ENCODE data around the gene ABCC4. TPM values are rescaled to one million over a fixed set of nuclear protein-coding genes. Genes with fewer than 3 reads are reported as not detected.
"Not testable (repeated sequence)": the region's sequence is repeated elsewhere in the genome, so short reads cannot be mapped to it uniquely, and the experiment has no call there.

Gene ABCC4
- total RNA-seq, 2 experiments from 2014 or later: 9.6 to 11.8 TPM

DNA sequence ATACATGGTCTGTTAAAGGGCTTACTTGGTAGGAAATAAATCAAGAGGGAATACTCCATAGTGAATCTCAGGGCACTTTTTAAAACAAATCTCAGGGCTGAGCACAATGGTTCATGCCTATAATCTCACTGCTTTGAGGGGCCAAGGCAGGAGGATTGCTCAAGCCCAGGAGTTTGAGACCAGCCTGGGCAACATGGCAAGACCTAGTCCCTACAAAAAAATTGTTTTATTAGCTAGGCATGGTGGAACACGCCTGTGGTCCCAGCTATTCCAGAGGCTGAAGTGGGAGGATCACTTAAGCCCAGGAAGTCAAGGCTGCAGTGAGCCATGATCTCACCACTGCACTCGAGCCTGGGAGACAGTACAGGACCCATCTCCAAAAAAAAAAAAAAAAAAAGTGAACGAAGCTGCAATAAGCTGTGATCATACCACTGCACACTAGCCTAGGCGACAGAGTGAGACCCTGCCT, 25.2 kb downstream of the ABCC4 start:
- peaks cover 8% of the 10 kb centered on the region for H3K36me3 Mint-ChIP-seq (ENCODE audit: low read depth)
- POLR2A ChIA-PET: no interaction called here

DNA sequence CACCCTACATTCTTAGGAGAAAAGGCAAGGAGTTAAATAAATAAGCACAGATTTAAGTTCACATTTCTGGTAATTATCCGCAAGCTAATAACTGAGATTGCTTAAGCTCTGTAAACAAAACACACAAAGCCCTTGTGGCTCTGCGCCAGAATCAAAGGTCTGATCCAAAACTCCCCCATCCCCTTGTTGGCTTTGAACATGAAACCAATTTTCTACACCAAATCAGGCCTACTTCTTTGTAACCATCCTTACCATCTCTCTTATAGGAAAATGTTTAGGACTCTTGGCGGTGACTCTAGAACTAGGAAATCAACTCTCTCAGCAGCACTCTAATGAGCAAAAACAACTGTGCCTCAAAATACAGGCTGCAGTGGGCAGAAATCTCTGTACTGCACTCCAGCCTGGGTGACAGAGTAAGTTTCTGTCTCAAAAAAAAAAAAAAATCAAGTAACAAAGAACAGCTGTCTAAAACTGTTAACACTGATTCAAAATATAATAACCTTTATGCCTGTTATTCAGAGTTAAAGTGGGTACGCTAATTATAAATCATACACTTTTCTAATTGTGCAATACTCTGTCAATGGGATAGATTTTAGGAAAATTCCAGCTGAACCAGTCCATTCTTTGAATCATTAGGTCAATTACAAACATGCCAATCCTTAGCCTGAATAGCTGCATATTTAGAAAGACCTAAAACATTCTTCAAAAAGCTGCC, 25.8 kb downstream of the ABCC4 start:
- H3K9me3 Mint-ChIP-seq: peaks cover 2% of the 10 kb centered on the region
- TF ChIP-seq CTCF (IDR thresholded peaks at IDR 0.05): no peak
- no peak for ATAC-seq
- DNase-seq: no peak
- intact Hi-C loops (cut with micrococcal nuclease): no loop called here
- H3K27ac Mint-ChIP-seq: no peak overlapping the region
- peaks cover 8% of the 10 kb centered on the region for H3K36me3 Mint-ChIP-seq (ENCODE audit: low read depth)
- H3K4me1 Mint-ChIP-seq (ENCODE audit: low read depth): peaks cover 2% of the 10 kb centered on the region
- CTCF ChIA-PET: interaction anchor here (1.9 kb wide), 1 partner anchor 129 kb away, joined by 7 read pairs; no protein-coding TSS in a partner anchor
- H3K27me3 Mint-ChIP-seq: no peaks in the 10 kb centered on the region
- POLR2A ChIA-PET: no interaction called here
- H3K4me3 Mint-ChIP-seq: no peak overlapping the region

More for the DNA sequence above, 25.2 kb downstream of the ABCC4 start:
- ATAC-seq (no peak), DNase-seq (no peak)
- Mint-ChIP-seq H3K4me3 (no peak overlapping the region), H3K27ac (no peak overlapping the region), H3K4me1 (ENCODE audit: low read depth) (peaks cover 4% of the 10 kb centered on the region), H3K27me3 (no peaks in the 10 kb centered on the region), H3K9me3 (peaks cover 2% of the 10 kb centered on the region)
- intact Hi-C loops (cut with micrococcal nuclease): no loop called here
- CTCF ChIA-PET: interaction anchor here (1.9 kb wide), 1 partner anchor 128 kb away, joined by 7 read pairs; no protein-coding TSS in a partner anchor
- no peak for TF ChIP-seq CTCF (IDR thresholded peaks at IDR 0.05)

GRCh38 chr13:95273592-95274132, 27.6 kb downstream of the ABCC4 start:
- not testable (repeated sequence) for H3K27ac Mint-ChIP-seq, H3K4me3 Mint-ChIP-seq

DNA sequence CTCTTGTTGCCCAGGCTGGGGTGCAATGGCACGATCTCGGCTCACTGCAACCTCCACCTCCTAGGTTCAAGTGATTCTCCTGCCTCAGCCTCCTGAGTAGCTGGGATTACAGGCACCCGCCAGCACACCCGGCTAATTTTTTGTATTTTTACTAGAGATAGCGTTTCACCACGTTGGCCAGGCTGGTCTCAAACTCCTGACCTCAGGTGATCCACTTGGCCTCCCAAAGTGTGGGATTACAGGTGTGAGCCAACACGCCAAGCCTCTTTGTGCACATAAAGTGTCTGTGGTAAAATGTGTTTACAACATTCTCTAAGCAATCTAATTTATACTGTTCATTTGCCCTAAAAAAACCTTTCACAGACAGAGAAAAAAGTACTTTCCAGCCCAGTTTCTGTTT, 29.2 kb downstream of the ABCC4 start:
- H3K27ac Mint-ChIP-seq; POLR2A ChIA-PET; H3K27me3 Mint-ChIP-seq; intact Hi-C loops (cut with micrococcal nuclease); ATAC-seq; DNase-seq; H3K9me3 Mint-ChIP-seq; H3K4me3 Mint-ChIP-seq; H3K4me1 Mint-ChIP-seq (ENCODE audit: low read depth): not testable (repeated sequence)
- H3K36me3 Mint-ChIP-seq (ENCODE audit: low read depth): peaks cover 20% of the 10 kb centered on the region
- CTCF ChIA-PET: interaction anchor here (1.0 kb wide), 1 partner anchor 80 kb away, joined by 3 read pairs; no protein-coding TSS in a partner anchor

More at GRCh38 chr13:95273592-95274132, 27.6 kb downstream of the ABCC4 start:
- intact Hi-C loops (cut with micrococcal nuclease); ATAC-seq; CTCF ChIA-PET; H3K27me3 Mint-ChIP-seq; H3K4me1 Mint-ChIP-seq (ENCODE audit: low read depth); H3K36me3 Mint-ChIP-seq (ENCODE audit: low read depth); DNase-seq; POLR2A ChIA-PET; H3K9me3 Mint-ChIP-seq: not testable (repeated sequence)

DNA sequence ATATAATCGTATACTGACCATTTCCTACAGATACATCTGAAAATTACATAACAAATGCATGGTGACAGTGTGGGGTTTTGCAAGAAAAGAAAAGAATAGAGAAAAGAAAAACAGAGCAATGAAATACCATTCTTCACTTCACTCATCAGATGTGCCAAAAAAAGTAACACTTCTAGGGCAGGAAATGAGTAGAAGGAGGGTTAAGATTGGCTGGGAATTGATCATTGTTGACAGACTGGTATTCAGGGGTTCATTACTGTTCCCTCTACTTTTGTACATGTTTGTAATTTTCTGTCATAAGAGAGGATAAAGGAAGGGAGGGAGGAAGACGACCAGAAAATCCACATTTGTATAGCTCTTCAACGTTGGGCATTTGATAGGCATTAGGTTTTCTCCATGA, 31.5 kb downstream of the ABCC4 start:
- CTCF ChIA-PET: no interaction called here
- POLR2A ChIA-PET: no interaction called here
- Mint-ChIP-seq H3K4me1 (ENCODE audit: low read depth) (peaks cover 6% of the 10 kb centered on the region), H3K9me3 (peaks cover 5% of the 10 kb centered on the region), H3K4me3 (no peak overlapping the region), H3K27me3 (no peaks in the 10 kb centered on the region), H3K36me3 (ENCODE audit: low read depth) (peaks cover 34% of the 10 kb centered on the region), H3K27ac (no peak overlapping the region)
- intact Hi-C loops (cut with micrococcal nuclease): no loop called here
- ATAC-seq (no peak), DNase-seq (no peak)
- no peak for TF ChIP-seq CTCF (IDR thresholded peaks at IDR 0.05)

- intact Hi-C loops (cut with micrococcal nuclease); CTCF ChIA-PET; H3K27ac Mint-ChIP-seq; H3K4me1 Mint-ChIP-seq (ENCODE audit: low read depth); H3K9me3 Mint-ChIP-seq; H3K27me3 Mint-ChIP-seq; POLR2A ChIA-PET; H3K4me3 Mint-ChIP-seq; ATAC-seq; DNase-seq: not testable (repeated sequence)
- peaks cover 36% of the 10 kb centered on the region for H3K36me3 Mint-ChIP-seq (ENCODE audit: low read depth)
Observed at GRCh38 chr13:95268343-95269065, 32.7 kb downstream of the ABCC4 start.

Measured in activated CD8-positive, alpha-beta T cell treated with anti-CD3 and anti-CD28 coated beads for 36 hours (primary cell).